ENCODE data around the gene RNF126.
"Not testable (repeated sequence)": the region's sequence is repeated elsewhere in the genome, so short reads cannot be mapped to it uniquely, and the experiment has no call there.

The RNF126 gene

DNA sequence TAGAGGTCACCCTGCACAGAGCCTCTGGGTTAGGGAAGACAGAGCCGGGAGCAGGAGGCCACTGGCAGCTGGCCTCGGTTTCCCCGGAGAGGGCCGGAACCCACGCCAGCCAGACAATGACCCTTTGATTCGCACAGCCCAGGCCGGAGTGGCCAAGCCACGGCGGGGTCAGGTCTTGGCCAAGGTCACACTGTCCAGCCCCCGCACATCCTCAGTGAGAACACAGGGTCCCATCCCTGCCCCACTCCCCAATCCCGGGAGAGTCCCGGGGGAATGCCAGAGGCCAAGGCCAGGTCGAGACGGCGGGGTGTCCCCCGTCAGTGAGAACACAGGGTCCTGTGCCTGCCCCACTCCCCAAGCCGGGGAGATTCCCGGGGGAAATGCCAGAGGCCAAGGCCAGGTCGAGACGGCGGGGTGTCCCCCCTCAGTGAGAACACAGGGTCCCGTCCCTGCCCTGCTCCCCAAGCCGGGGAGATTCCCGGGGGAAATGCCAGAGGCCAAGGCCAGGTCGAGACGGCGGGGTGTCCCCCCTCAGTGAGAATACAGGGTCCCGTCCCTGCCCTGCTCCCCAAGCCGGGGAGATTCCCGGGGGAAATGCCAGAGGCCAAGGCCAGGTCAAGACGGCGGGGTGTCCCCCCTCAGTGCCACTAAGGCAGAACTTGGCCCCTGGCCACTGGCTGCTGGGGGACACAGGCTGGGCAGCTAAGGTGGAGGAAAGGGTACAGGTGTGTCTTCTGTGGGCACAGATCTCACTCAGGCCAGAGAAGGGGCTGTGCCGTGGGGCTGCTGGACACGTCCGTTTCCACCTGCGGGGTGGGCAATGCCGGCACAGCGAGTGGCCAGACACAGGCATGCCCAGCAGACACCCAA, 11.5 kb upstream of the RNF126 start:
- Histone ChIP-seq H3K27me3 (ENCODE audit: control insufficient read depth, insufficient read depth, low read length) (peaks cover 16% of the 10 kb centered on the region), H3K27ac (ENCODE audit: low read depth, low read length) (no peak overlapping the region), H3K4me3 (ENCODE audit: low read depth, low read length) (no peak overlapping the region), H3K36me3 (ENCODE audit: control insufficient read depth, insufficient read depth, low read length) (no peaks in the 10 kb centered on the region), H3K9ac (ENCODE audit: low read depth, low read length) (no peak overlapping the region), H3K4me1 (ENCODE audit: control insufficient read depth, insufficient read depth, low read length) (peaks cover 4% of the 10 kb centered on the region; the same call in 1 of the 2 replicates), H3K9me3 (ENCODE audit: control insufficient read depth, insufficient read depth, low read length) (no peaks in the 10 kb centered on the region)

DNA sequence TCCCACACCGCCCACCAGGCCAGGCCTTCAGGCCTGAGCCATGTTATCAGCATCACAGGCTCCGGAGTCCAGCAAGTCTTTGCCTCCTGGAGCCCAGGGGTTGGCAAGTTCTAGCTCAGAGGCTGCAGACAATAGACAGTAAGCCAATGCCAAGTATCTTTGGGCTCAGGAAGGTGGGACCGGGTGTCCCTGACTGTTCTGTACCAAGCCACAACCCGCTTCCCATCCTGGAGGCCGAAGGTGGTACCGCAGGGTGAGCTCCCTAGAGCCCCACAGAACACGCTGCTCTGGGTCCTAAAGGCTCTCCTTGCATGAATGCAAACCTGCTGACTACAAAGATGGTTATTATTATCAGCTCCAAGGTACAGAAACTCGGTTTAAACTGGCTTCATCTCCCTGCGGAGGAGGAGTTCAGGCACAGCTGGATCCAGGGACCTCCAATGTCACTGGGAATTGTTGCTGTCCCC, 7.6 kb upstream of the RNF126 start:
- Histone ChIP-seq H3K4me1 (ENCODE audit: control insufficient read depth, insufficient read depth, low read length) (no peaks in the 10 kb centered on the region), H3K36me3 (ENCODE audit: control insufficient read depth, insufficient read depth, low read length) (no peaks in the 10 kb centered on the region), H3K4me3 (ENCODE audit: low read depth, low read length) (no peak overlapping the region), H3K27ac (ENCODE audit: low read depth, low read length) (no peak overlapping the region), H3K9me3 (ENCODE audit: control insufficient read depth, insufficient read depth, low read length) (no peaks in the 10 kb centered on the region), H3K9ac (ENCODE audit: low read depth, low read length) (no peak overlapping the region), H3K27me3 (ENCODE audit: control insufficient read depth, insufficient read depth, low read length) (peaks cover 7% of the 10 kb centered on the region)

DNA sequence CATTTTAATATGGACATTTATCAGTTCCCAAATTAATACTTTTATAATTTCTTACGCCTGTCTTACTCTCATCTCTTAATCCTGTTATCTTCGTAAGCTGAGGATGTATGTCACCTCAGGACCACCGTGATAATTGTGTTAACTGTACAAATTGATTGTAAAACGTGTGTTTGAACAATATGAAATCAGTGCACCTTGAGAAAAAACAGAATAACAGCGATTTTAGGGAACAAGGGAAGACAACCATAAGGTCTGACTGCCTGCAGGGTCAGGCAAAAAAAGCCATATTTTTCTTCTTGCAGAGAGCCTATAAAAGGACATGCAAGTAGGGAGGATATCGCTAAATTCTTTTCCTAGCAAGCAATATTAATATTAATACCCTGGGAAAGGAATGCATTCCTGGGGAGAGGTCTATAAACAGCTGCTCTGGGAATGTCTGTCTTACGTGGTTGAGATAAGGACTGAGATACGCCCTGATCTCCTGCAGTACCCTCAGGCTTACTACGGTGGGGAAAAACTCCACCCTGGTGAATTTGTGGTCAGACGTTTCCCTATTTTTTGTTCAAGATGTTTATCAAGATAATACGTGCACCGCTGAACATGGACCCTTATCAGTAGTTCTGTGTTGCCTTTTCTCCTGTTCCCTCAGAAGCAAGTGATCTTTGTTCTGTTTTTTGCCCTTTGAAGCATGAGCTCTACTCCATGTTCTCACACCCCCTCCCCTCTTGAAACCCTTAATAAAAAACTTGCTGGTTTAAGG, 5.8 kb upstream of the RNF126 start:
- H3K27ac ChIP-seq (ENCODE audit: low read depth, low read length); H3K4me1 ChIP-seq (ENCODE audit: control insufficient read depth, insufficient read depth, low read length); H3K36me3 ChIP-seq (ENCODE audit: control insufficient read depth, insufficient read depth, low read length); H3K9ac ChIP-seq (ENCODE audit: low read depth, low read length); H3K4me3 ChIP-seq (ENCODE audit: low read depth, low read length); H3K27me3 ChIP-seq (ENCODE audit: control insufficient read depth, insufficient read depth, low read length); H3K9me3 ChIP-seq (ENCODE audit: control insufficient read depth, insufficient read depth, low read length): not testable (repeated sequence)

DNA sequence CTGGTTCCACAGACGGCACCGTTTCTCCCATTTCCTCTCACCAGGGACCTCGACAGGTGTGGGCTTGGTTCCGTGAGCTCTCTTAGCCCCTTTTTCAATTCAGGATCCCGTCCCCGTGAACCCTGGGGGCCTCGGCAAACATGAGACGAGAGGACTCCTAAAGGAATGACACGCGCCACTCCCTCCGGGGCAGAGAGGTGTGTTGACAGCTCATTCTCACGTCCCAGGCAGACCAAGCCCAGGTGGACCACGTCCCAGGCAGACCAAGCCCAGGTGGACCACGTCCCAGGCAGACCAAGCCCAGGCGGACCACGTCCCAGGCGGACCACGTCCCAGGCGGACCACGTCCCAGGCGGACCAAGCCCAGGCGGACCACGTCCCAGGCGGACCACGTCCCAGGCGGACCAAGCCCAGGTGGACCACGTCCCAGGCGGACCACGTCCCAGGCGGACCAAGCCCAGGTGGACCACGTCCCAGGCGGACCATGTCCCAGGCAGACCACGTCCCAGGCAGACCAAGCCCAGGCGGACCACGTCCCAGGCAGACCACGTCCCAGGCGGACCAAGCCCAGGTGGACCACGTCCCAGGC, 4.1 kb upstream of the RNF126 start:
- not testable (repeated sequence) for H3K27me3 ChIP-seq (ENCODE audit: control insufficient read depth, insufficient read depth, low read length); H3K4me1 ChIP-seq (ENCODE audit: control insufficient read depth, insufficient read depth, low read length); H3K27ac ChIP-seq (ENCODE audit: low read depth, low read length); H3K4me3 ChIP-seq (ENCODE audit: low read depth, low read length); H3K9me3 ChIP-seq (ENCODE audit: control insufficient read depth, insufficient read depth, low read length); H3K9ac ChIP-seq (ENCODE audit: low read depth, low read length); H3K36me3 ChIP-seq (ENCODE audit: control insufficient read depth, insufficient read depth, low read length)

DNA sequence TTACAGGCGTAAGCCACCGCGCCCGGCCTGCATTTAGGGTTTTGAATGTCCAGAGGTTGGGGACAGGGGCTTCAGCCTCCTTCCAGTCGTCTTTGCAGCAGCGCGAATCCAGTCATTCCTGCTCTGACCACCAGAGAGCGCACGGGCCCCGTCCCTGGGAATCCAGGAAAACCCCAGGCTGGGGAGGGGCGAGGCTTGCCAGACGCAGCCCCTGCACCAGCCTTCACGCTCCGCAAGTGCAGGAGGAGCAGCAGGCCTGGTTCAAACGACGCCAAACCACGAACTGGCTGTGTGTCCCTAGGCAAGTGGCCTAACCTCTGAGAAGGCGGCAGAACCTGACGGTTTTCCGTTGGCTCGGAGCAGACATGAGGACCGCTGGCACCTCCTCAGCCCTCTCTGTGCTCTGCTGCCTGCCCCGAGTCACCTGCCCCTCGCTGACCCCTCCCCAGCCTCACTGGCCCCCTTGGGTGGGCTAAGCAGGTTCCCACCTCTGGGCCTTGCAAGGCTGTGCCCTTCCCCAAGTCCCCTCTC, 2.0 kb upstream of the RNF126 start:
- H3K4me1 ChIP-seq (ENCODE audit: control insufficient read depth, insufficient read depth, low read length) = peaks cover 4% of the 10 kb centered on the region
- no peak overlapping the region for H3K9ac ChIP-seq (ENCODE audit: low read depth, low read length)
- no peak overlapping the region for H3K27ac ChIP-seq (ENCODE audit: low read depth, low read length)
- no peak overlapping the region for H3K4me3 ChIP-seq (ENCODE audit: low read depth, low read length)
- H3K9me3 ChIP-seq (ENCODE audit: control insufficient read depth, insufficient read depth, low read length) = no peaks in the 10 kb centered on the region
- no peaks in the 10 kb centered on the region for H3K36me3 ChIP-seq (ENCODE audit: control insufficient read depth, insufficient read depth, low read length)
- H3K27me3 ChIP-seq (ENCODE audit: control insufficient read depth, insufficient read depth, low read length) = no peaks in the 10 kb centered on the region; the same call in 1 of the 2 replicates

DNA sequence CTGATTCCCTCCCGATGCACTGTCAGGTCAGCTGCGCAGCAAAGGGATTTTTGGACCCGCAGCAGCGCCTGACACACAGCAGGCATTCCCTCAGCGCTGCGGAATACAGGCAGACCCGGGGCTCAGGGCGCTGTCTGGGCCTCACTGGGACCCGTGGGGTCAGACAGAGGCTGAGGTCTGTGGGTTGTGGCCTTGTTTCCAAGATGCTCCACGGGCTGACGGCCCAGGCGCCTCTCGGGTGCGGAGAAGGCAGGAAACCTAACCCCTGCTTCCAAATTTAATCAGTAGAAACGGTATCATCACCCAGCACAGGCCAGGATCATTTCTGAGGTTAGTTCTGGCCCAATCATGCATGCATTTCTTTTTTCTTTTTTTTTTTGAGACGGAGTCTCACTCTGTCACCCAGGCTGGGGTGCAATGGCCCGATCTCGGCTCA, 686 bp upstream of the RNF126 start:
- no peak overlapping the region for H3K27ac ChIP-seq (ENCODE audit: low read depth, low read length)
- no peak overlapping the region for H3K9ac ChIP-seq (ENCODE audit: low read depth, low read length)
- peak overlapping the region; percentile 61 for H3K4me3 ChIP-seq (ENCODE audit: low read depth, low read length)
- H3K4me1 ChIP-seq (ENCODE audit: control insufficient read depth, insufficient read depth, low read length) = peaks cover 4% of the 10 kb centered on the region
- no peaks in the 10 kb centered on the region; the same call in 1 of the 2 replicates for H3K27me3 ChIP-seq (ENCODE audit: control insufficient read depth, insufficient read depth, low read length)
- H3K9me3 ChIP-seq (ENCODE audit: control insufficient read depth, insufficient read depth, low read length) = no peaks in the 10 kb centered on the region
- no peaks in the 10 kb centered on the region for H3K36me3 ChIP-seq (ENCODE audit: control insufficient read depth, insufficient read depth, low read length)

GRCh38 chr19:662207-662961, 630 bp downstream of the RNF126 start:
- Histone ChIP-seq H3K9me3 (ENCODE audit: control insufficient read depth, insufficient read depth, low read length) (no peaks in the 10 kb centered on the region), H3K27me3 (ENCODE audit: control insufficient read depth, insufficient read depth, low read length) (no peaks in the 10 kb centered on the region; the same call in 1 of the 2 replicates), H3K36me3 (ENCODE audit: control insufficient read depth, insufficient read depth, low read length) (peaks cover 2% of the 10 kb centered on the region; the same call in 1 of the 2 replicates), H3K4me3 (ENCODE audit: low read depth, low read length) (peak overlapping the region; percentile 87), H3K9ac (ENCODE audit: low read depth, low read length) (peak overlapping the region; percentile 85), H3K27ac (ENCODE audit: low read depth, low read length) (peak overlapping the region; percentile 78), H3K4me1 (ENCODE audit: control insufficient read depth, insufficient read depth, low read length) (peaks cover 4% of the 10 kb centered on the region)

GRCh38 chr19:661427-662196, 1.4 kb downstream of the RNF126 start:
- H3K9ac ChIP-seq (ENCODE audit: low read depth, low read length) = peak overlapping the region; percentile 85
- H3K4me1 ChIP-seq (ENCODE audit: control insufficient read depth, insufficient read depth, low read length) = peaks cover 4% of the 10 kb centered on the region
- peak overlapping the region; percentile 78 for H3K27ac ChIP-seq (ENCODE audit: low read depth, low read length)
- H3K27me3 ChIP-seq (ENCODE audit: control insufficient read depth, insufficient read depth, low read length) = no peaks in the 10 kb centered on the region; the same call in 1 of the 2 replicates
- peaks cover 4% of the 10 kb centered on the region; the same call in 1 of the 2 replicates for H3K36me3 ChIP-seq (ENCODE audit: control insufficient read depth, insufficient read depth, low read length)
- peak overlapping the region; percentile 87 for H3K4me3 ChIP-seq (ENCODE audit: low read depth, low read length)
- H3K9me3 ChIP-seq (ENCODE audit: control insufficient read depth, insufficient read depth, low read length) = no peaks in the 10 kb centered on the region

GRCh38 chr19:660793-661426, 2.1 kb downstream of the RNF126 start:
- no peak overlapping the region for H3K9ac ChIP-seq (ENCODE audit: low read depth, low read length)
- no peaks in the 10 kb centered on the region for H3K9me3 ChIP-seq (ENCODE audit: control insufficient read depth, insufficient read depth, low read length)
- peak overlapping the region; percentile 87; the same call in 1 of the 2 replicates for H3K4me3 ChIP-seq (ENCODE audit: low read depth, low read length)
- no peaks in the 10 kb centered on the region; the same call in 1 of the 2 replicates for H3K27me3 ChIP-seq (ENCODE audit: control insufficient read depth, insufficient read depth, low read length)
- no peak overlapping the region for H3K27ac ChIP-seq (ENCODE audit: low read depth, low read length)
- peaks cover 4% of the 10 kb centered on the region for H3K4me1 ChIP-seq (ENCODE audit: control insufficient read depth, insufficient read depth, low read length)
- peaks cover 4% of the 10 kb centered on the region; the same call in 1 of the 2 replicates for H3K36me3 ChIP-seq (ENCODE audit: control insufficient read depth, insufficient read depth, low read length)
